Body of pancreas (tissue), 4 donors: ENCODE results near the gene PIEZO2. TPM values are rescaled to one million over a fixed set of nuclear protein-coding genes. Genes with fewer than 3 reads are reported as not detected.

ENCODE experiments used
- ATAC-seq: fragments of 150-250 bp; one replicate; pipeline ENCODE4 v1.9.1; 2016
- DNase-seq, 4 donors: peaks; one replicate each; pipeline ENCODE4 v3.0.0-alpha.2; 2019
- H3K27ac ChIP-seq, 4 donors: fragments of 200-600 bp; sonication (generic); 1 replicate in 3 of 4; 2 replicates in 1 of 4; pipeline versions ENCODE4 v1.5.1 to v1.6.1; 2016 to 2019; ENCODE audit warnings: mild to moderate bottlenecking in 1 of 4, mixed read lengths in 1 of 4, moderate library complexity in 1 of 4
- H3K27me3 ChIP-seq, 2 donors: fragments of 200-600 bp; sonication (generic); one replicate each; pipeline ENCODE4 v1.6.0; 2016; ENCODE audit warnings: mild to moderate bottlenecking in 1 of 2
- H3K36me3 ChIP-seq, 2 donors: fragments of 200-600 bp; sonication (generic); replicated peaks in 1 of 2; 2 replicates each; pipeline ENCODE4 v1.5.1; 2016; ENCODE audit warnings: low read depth in 2 of 2; ENCODE audit not compliant: insufficient read depth in 1 of 2
- H3K4me1 ChIP-seq: fragments of 200-600 bp; sonication (generic); one replicate; pipeline ENCODE4 v1.6.0; 2016
- H3K4me3 ChIP-seq, 2 donors: fragments of 200-600 bp; sonication (generic); 1 replicate in 1 of 2; 2 replicates in 1 of 2; pipeline ENCODE4 v1.5.1; 2016 to 2019
- H3K9me3 ChIP-seq, 3 donors: fragments of 200-600 bp; sonication (generic); 1 replicate in 2 of 3; 2 replicates in 1 of 3; pipeline ENCODE4 v1.5.1; 2016
- CTCF ChIP-seq, 7 experiments: fragments of 450-650 bp in 4 of 7; fragments of 200-600 bp in 3 of 7; sonication (generic) in 3 of 7; IDR thresholded peaks; one replicate each; pipeline ENCODE4 v1.5.1; 2016 to 2019; ENCODE audit warnings: antibody characterized with exemption in 7 of 7
- POLR2A ChIP-seq, 3 donors: fragments of 450-650 bp; IDR thresholded peaks; one replicate each; pipeline ENCODE4 v1.6.1; 2016; ENCODE audit warnings: antibody characterized with exemption in 3 of 3, mild to moderate bottlenecking in 2 of 3
- WGBS, 2 donors: methylation state at CpG; one replicate each; pipeline ENCODE4 v1.1.5; 2017; 5-methylcytosine and 5-hydroxymethylcytosine counted together
- intact Hi-C: fragments of 100-400 bp; cut with DNase I; formaldehyde crosslinking; loops from one replicate; pipeline ENCODE4 v1.15.1; 2023
- total RNA-seq, 2 donors: library from RNA; depleted of rRNA; stranded (reverse); fragments of >200 nt; gene quantifications; one replicate each; pipeline ENCODE4 v1.1.0, GENCODE V29; 2016

PIEZO2 gene
- total RNA-seq, 2 donors from 2014 or later, result 0.33 to 40.7 TPM

- TF ChIP-seq POLR2A (IDR thresholded peaks at IDR 0.05) (no peak), CTCF (IDR thresholded peaks at IDR 0.05) (no peak)
- intact Hi-C loops, result no loop called here
- no peak for DNase-seq
- Histone ChIP-seq H3K4me3 (no peak overlapping the region), H3K27me3 (peaks cover 0 to 26% of the 10 kb centered on the region in 2 donors), H3K36me3 (no peaks in the 10 kb centered on the region), H3K4me1 (peaks cover 27% of the 10 kb centered on the region), H3K9me3 (no peaks in the 10 kb centered on the region), H3K27ac (no peak overlapping the region)
- no peak for ATAC-seq
- 3 to 12% methylated on average over 17 to 38 of the region's 39 CpGs for WGBS, 2 donors
Observed at GRCh38 chr18:11147962-11148679, 1.2 kb downstream of the PIEZO2 start.

DNA sequence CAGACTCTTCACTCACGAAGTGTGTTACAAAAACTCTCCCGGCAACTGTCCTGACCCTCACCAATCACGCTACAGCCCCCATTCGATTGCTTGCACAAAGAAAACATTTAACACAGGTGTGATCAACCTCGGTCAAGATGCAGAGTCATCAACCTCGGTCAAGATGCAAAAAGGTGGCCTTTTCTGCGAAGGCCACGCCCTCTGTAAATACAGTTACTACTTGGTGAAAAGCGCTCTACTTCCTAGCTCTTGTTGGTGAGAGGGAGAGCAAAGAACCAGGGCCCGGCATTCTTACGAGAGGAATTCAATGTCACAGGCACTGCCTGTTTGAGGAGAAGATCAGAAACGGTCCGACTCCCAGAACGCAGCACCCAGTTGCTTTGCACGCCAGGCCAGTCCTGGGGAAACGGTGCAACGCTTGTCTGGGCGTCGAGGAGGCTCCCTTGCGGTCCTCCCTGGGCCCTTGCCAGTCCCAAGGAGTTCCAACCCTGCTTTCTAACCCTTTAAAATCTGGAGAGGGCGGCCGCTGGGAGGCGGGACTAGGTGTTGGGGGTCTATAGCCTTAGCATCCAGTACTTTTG lies 1.9 kb downstream of the PIEZO2 start:
- Histone ChIP-seq H3K9me3 (no peaks in the 10 kb centered on the region), H3K4me3 (no peak overlapping the region), H3K27me3 (peaks cover 0 to 26% of the 10 kb centered on the region in 2 donors), H3K36me3 (no peaks in the 10 kb centered on the region), H3K4me1 (peaks cover 27% of the 10 kb centered on the region), H3K27ac (no peak overlapping the region)
- intact Hi-C loops, result no loop called here
- WGBS, 2 donors, result 5 to 7% methylated on average over 22 to 23 of the region's 23 CpGs
- ATAC-seq (no peak), DNase-seq (no peak)
- TF ChIP-seq POLR2A (IDR thresholded peaks at IDR 0.05), result no peak
- TF ChIP-seq CTCF (IDR thresholded peaks at IDR 0.05), result no peak

DNA sequence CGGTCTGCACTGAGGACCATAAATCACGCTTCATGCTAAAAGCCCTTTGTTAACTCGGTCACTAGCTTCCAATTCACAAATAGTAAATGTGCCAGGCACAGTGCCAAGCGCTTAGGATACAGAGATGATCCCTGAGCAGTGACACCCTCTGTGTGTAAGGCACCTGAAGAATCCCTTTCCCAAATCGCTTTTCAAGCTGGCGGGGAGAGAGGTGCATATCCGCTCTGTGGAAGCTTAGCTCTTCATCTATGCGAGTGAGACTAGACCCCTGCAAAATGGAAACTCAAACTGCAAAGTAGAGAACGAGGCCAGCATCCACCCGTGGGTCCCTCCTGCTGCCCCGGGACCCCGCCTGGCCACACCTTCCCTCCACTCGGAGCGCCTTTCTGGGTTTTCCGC lies 2.4 kb downstream of the PIEZO2 start:
- no peak for ATAC-seq
- no peak for DNase-seq
- Histone ChIP-seq H3K4me3 (no peak overlapping the region), H3K36me3 (no peaks in the 10 kb centered on the region), H3K4me1 (peaks cover 27% of the 10 kb centered on the region), H3K27me3 (peaks cover 0 to 26% of the 10 kb centered on the region in 2 donors), H3K9me3 (no peaks in the 10 kb centered on the region), H3K27ac (no peak overlapping the region)
- intact Hi-C loops, result no loop called here
- no peak for TF ChIP-seq CTCF (IDR thresholded peaks at IDR 0.05)
- no peak for TF ChIP-seq POLR2A (IDR thresholded peaks at IDR 0.05)
- 10 to 17% methylated on average over 15 of the region's 15 CpGs for WGBS, 2 donors

DNA sequence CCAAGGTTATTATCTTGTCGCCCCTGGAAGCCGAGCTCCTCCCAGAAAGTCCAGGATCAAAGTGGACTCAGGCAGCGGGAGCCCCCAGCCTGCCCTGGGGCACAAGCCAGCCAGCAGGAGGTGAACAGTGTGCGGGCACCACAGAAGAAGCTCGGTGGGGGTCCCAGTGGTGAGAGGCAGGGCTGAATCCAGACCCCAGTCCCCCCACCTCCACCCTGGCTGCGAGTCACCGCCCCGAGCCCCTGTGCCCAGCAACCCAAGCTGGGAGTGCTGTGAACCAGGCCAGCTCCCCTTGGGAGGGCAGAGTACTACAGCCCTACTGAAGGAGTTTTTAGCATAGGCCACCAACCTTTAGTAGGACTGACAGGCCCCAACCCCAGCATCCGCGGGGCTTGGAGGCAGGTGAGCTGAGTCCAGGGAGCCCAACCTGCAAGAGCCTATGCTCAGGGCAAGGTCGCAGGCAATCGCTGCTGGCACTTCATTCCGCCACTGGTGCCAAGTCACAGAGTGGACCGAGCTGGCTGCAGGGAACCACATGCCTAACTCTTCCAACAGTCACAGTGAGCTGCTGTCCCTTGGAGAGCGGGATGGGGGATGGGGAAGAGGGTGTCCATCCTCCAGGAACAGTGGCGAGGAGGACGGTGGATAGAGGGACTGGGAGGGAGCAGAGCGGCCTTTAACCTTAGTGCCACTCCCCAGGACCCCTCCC lies 3.0 kb downstream of the PIEZO2 start:
- intact Hi-C loops, result no loop called here
- Histone ChIP-seq H3K27ac (no peak overlapping the region), H3K4me1 (peaks cover 27% of the 10 kb centered on the region), H3K9me3 (no peaks in the 10 kb centered on the region), H3K4me3 (no peak overlapping the region), H3K36me3 (no peaks in the 10 kb centered on the region), H3K27me3 (peaks cover 0 to 26% of the 10 kb centered on the region in 2 donors)
- 29 to 46% methylated on average over 7 to 18 of the region's 18 CpGs for WGBS, 2 donors
- DNase-seq (peak in 3 of 4 donors; percentile 39 to 57 (median 55)), ATAC-seq (peak; percentile 32)
- TF ChIP-seq POLR2A (IDR thresholded peaks at IDR 0.05) (no peak), CTCF (IDR thresholded peaks at IDR 0.05) (no peak)
